GM21723 (cell line): ENCODE data around the gene FH.

Experiments used
- ATAC-seq: cut with Tn5 transposase; IDR thresholded peaks from one replicate; pipeline ENCODE4 v1.9.1; 2021; ENCODE audit warnings: mild to moderate bottlenecking, moderate library complexity; ENCODE audit not compliant: unreplicated experiment

The FH gene

DNA sequence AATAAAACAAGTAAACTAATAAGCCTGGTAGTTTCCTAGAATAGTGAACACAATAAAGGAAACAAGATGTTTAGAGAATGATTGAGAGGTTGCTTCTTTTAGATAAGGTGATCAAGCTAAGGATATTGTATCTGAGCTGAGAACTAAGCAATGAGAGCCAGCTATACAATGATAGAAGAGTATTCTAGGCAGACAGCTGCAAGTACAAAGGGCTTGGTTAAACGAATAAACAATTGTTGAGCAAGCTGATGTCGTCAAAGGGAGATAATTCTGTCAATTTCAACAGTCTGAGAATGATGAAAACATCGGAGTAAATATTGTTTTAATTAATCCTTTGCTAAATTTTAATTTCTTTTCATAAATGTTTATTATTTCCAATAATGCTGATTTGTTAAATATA is 5.5 kb upstream of the FH start:
- ATAC-seq = no peak

DNA sequence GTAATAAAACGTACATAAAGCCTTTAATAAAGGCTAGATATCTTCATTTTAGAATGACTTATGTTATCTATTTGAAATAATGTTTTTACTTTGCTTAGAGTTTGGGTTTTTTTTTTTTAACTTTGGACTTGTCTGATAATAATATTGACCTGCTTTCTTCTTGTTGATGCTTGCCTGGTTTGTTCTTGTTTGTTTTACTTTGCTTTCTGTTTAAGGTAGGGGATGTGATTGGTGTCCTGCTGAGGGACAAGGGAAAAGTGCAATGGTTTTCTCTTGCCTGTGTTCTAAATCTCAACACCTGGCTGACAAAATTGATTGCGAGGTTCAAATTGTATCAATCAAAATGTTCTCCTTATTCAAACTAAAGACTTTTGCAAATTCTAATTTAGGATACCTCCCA is 2.2 kb upstream of the FH start:
- no peak for ATAC-seq

DNA sequence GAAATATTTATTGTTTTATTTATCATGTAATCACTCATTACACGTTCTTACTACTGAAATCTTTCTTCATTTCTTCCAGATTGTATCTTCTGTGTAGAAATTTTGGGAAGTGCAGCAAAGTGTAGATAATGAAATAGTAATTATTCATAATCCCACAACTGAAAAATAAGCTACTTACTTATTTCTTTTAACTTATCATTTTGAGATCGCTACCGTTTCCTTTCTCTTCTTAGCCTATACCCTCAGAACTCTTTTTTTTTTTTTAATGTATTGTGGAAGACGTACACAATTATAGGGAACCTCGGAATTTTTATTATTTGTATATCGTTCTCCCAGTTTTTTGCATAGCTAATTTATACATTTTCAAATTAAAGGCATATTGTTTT is 518 bp upstream of the FH start:
- no peak for ATAC-seq

DNA sequence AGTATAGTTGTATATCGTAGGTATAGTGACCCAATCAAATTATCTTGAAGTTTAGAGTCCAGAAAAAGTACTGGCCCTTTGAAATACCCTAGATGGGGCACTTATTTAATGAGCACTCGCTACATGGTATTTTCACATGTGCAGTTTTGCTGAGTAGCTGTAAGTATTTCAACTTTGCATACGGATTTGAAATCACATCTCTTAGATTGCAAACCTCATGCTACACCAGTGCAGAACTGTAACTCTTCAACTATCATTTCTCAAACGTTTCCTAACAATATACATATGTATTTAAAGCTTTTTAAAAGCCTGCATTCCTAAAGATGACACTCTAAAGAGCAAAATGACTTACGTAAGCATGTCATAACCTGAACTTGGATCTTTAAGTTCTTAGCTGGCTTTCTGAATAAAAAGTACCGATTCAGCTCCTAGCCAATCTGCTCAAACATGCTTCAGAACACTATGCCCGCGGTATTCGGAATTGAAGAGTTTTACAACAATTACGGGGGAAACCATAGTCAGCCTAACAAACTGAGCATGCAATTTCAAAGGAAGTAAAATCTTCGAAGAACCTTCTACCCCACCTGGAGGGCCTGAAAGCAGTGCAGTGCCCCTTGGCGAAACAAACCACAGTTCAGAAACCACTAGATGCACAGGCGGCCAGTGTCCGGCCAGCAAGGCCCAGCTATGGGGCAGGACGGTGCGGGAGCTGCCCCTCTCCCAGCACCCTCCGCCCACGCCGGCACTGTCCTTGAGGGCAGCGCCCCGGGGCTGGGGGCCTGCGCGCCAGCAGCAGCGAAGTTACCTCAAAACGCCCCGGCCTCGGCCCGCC is 863 bp downstream of the FH start:
- peak; percentile 36 for ATAC-seq

DNA sequence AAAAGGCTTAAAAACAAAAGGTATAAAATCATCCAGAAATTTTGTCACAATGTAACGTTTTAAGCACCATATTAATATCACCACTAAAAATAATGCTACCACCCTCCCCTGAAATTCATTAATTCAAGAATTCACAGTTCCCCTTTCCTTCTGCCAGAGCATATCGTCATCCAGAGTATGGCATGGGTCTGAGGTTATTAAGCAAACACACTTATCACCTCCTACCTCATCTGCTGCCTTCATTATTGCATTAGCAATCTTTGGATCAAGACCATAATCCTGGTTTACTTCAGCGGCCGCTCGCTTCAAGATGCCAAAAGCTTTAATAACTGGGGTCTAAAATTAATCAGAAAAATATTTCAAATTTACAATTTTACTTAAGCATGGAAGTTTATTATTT is 6.2 kb downstream of the FH start:
- ATAC-seq = no peak

DNA sequence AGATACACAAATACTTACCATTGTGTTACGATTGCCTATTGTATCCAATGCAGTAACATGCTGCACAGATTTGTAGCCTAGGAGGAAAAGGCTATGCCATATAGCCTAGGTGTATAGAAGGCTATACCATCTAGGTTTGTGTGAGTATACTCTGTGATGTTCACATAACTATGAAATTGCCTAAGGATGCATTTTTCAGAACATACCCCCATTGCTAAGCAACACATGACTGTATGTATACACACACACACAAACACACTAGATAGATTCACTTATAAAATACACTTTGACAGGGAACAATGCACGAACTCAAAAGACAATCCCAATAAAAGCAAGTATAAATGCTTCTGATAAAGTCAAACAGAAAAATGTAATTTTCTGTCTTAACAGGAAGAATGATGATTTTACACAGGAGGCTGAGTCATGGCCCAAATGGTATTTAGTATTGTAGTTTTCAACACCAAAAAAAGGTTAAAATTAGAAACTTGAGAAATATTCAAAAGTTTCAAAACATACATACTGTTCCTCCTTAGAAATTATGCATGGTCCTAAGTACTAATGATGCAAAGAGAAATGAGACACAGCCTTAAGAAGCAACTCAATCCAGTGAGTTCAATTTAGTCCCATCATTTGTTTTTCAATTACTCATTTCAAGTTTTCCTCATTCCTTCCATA is 12.2 kb downstream of the FH start:
- ATAC-seq = no peak

DNA sequence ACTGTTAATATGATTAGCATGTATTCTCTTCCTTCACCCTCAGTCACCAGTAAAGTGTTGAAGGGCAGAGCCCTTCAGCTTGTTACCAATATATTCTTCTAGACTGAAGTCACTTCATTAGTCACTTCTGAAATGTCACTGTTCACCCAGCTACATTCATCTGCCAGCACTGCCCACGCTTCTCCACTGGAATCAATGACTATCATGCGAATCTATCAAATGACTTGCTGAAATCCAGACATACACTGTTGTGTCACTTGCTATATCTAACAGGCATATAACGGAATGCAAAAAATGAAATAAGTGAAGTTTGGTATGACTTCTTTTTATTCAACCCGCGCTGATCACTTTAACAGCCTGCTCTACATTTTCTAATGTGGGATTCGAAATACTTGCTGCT is 16.1 kb downstream of the FH start:
- ATAC-seq = no peak

DNA sequence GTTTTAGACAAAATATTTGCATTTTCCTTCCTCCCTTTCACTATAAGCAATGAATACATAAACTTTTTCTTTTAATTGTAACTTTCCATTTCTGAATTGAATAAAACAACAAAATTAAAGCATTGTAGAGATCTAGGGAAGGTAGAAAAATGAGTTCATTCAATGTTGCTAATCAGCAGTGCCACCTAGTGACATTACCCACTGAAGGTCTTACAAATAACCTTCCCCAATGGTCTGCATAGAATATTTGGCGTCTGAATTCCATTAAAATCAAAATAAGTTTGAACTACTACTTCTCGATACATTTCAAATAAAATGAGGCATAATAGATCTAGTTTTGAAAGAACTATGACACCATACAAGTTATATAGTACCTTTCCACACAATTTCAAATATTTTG is 19.6 kb downstream of the FH start:
- no peak for ATAC-seq

DNA sequence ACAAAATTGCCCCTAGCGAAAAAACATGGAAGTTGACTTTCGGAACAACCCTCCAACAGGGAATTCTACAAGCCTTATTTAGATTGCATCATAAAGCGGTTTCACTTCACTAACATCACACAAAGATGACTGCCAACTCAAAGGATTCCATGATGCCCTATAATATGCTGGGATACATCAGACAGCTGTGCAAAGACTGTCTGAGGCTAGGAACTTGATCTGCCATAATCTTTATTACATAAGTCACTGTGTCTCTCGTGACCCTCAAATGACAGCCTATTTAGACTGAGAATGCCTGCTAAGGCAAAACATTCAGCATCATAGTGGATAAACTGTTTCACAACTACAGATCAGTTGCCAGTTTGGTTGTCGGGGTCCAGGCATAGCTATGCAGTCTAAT is 23.8 kb downstream of the FH start:
- no peak for ATAC-seq

DNA sequence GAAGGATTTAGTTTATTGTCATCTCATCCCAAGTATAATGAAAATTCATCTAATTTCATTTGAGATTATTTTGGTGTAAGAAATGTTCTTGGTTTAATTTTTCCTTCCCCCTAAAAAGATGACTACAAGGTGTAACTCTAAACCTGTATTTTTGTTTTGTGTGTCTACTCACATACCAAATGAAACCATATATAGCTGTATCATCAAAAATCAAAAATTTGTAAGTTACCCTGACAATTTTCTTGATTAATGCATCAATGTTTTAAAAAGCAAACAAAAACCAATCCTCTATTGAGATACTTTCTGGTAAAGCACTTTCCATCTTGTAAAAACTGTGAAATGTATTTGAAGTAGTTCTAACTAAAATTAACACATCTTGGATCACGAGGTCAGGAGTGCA is 30.8 kb downstream of the FH start:
- ATAC-seq = no peak

DNA sequence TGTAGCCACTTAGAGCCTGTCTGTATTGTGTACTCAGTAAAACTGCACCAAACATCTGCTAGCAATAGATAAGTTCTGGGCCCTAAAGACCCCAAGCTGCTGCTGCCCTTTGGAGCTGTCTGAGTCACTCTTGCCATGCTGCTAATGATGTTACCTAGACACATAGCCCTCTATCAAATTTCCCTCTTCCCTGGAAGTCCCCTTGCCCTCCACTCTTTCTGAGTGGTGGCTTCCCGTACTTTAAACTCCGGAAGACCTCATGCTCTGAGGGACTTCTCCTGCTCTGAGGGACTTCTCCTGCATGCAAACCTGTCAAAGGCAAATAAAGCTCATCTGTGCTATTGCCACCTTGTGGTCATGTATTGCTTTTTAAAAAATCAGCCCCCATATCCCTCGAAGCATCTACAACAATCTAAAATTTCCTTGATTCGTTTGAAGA is 34.0 kb downstream of the FH start:
- ATAC-seq = peak; percentile 78

DNA sequence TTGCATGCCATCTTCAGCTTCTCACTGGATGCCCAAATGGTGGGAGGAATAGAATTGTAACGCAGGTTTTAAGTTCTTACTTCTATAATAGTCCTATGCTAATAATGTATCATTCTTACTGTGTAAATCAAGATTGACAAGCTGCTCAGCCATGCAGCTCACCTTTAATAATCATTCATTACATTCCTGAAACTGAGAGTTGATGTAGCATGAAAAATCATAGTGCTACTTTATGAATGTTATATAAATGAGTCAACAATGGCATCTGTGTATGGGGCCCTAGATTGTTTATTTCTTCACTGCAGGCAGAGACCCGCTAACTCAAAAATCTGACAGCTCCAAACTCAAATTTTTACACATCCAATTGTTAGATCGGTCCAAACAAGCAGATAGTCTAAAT is 34.4 kb downstream of the FH start:
- peak; percentile 63 for ATAC-seq

DNA sequence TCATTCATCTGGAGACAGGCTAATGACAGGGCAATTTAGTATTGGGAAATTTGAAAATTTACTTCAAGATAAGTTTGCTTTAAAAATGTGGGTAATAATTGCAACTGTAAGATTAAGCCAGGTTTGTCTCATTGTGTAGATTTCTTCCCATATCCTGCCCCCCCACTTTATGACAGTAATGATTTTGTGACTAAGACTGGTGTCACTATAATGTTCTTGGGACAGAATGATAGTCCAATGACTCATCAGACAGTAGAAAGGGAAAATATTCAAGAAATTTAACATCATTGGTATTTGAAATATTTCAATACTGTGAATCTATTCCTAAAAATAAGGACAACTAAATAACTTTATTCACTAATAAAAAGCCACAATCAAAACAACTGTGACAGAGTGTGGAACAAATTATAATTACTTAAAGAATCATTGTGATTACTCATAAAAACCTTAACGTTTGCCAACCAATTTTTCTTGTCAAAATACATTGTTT is 36.7 kb downstream of the FH start:
- ATAC-seq = no peak

DNA sequence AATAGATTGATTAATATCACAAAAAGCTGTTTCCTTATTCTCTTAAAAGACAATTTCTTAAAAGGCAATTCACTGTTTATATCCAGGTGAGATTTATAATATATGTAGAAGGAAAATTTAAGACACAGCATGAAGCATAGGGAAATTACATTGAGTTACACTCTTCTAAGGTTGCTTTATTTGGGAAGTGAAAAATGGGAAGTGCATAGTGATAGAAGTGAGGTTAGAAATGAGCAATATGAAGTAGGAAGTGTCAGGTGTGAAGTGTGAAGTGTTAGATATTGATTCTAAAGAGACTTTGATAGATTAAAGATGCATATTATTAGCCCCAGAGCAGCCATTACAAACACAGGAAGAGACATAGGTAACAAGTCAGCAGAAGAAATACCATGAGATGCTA is 40.3 kb downstream of the FH start:
- no peak for ATAC-seq

DNA sequence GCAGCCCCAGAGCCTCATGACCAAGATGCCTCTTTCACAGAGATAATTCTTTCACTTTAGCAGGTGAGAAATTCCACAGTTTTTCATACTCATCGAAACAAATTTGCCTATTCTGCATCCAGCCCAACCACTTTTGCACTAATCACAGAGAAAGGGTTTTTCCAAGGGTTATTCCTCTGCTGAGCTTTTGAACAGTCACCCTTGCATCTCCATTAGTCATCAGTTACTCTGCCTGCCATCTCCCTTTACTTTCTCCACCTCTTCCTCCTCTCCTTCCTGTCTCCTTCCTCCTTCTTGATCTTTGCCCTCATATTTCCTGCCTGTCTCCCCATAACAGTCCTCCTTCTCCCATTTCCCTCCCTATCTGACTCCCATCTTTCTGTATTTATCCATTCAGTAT is 43.9 kb downstream of the FH start:
- ATAC-seq = no peak

DNA sequence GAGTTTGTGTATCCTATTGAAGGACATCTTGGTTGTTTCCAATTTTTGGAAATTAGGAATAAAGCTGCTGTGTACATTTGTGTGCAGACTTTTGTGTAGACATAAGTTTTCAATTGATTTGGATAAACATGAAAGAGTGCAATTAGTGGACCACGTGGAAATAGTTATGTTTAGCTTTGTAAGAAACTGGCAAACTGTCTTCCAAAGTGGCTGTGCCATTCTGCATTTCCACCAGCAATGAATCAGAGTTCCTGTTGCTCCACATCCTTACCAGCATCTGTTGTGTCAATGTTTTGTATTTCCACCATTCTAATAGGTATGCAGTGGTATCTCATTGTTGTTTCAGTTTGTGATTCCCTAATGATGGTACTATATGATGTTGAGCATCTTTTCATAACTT is 46.5 kb downstream of the FH start:
- ATAC-seq = no peak

DNA sequence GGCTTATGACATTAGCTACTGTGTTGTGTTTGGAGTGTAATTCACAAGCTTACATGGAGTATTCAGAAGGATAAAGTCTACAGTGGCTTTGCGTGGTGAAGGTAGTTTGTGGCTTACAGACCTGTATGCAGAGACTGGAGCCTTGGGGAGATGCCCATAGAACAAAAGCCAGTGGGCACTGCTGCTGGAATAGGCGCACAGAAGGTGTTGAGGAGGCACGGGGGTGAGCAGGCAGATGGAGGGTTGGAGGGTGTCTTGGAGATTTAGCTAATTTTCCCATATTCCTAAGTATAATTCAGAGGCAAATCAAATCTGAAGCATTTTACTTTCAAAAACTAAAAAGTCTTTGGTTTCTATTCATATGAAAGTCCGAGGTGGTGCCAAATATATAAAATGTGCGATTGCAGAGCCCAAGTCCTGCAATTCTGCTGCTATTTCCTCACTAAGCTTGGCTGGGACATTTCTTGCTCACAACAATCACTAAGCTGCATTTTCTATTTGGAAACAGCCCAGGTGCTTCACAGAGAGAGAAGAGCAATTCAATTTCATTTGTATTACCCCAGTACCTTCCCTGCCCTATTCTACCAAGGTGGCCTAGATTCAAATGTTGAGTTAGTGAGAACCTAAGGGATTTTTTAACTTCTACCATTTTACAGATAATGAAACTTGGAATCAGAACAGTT is 48.5 kb downstream of the FH start:
- ATAC-seq = no peak

DNA sequence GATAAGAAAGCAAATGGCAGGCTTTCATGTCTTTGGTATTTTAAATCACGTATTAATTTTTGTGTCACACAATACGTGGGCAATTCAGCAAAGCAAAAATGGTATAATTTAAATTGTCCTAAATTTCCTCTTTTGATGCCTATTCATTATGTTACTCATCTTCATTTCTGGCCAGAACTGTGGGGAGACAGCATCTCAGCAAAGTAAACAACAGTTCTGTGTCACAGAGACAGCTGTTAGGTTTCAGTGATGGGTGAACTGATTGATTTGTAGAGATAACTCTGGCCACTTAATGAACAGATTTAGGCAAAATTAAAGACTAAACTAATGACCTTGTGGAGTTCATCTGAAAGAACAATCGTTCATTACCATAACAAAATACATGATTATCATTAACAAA is 49.2 kb downstream of the FH start:
- no peak for ATAC-seq

DNA sequence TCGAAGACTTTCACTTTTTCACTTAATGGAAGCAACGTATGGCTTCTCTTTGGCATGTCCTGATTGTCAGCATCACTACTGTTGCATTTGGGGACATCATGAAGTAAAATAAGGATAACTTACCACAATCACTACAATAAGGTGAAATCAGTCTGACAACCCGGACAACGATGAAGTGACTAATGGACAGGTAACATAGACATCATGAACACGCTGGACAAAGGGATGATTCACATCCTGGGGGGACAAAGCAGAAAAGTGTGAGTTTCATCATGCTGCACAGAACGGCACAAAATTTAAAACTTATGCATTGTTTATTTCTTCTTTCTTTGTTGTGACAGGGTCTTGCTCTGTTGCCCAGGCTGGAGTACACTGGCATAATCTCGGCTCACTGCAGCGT is 53.9 kb downstream of the FH start:
- ATAC-seq = no peak

DNA sequence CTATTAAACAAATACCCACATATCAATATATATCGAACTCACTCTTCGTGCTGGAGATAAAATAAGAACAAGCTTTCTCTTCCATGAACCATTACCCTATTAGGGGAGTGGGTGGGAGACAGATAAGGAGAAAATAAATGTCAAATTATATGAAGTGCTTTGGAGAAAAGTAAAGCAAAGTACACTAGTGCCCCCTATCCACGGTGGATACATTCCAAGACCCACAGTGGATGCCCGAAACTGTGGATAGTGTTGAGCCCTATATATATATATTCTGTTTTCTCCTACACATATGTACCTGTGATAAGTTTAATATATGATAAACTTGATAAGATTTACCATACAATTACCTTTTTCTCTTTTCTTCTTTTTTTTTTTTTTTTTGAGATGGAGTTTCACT is 54.6 kb downstream of the FH start:
- ATAC-seq = no peak

DNA sequence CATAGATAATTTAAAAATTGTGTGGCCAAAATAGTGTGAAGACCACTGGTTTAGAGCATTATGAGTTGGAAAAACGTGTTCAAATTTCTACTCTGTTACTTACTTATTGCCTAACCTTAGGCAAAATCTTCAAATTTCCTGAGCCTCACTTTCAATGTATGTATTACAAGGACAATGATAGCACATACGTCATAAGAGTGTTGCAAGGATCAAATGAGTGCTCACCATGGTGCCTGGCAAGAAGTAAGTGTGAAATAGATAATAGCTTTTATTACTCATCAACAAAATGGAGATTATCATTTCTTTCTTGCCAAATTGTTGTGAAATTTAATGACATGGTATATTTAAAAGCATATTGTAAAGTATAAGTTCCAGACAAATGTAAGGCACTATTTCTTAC is 57.2 kb downstream of the FH start:
- no peak for ATAC-seq
